ENCODE data around the gene PCDHGB4.

GRCh38 chr5:141388661-141389060 lies 1.2 kb downstream of the PCDHGB4 start:
- no peak for TF ChIP-seq EZH2phosphoT487 (IDR thresholded peaks at IDR 0.05; ENCODE audit: insufficient read depth, low read depth)
- no peak for TF ChIP-seq EZH2 (IDR thresholded peaks at IDR 0.05; ENCODE audit: insufficient read depth, poor library complexity, severe bottlenecking)

All from GM23248 (cell line).